Measurements from ENCODE around the gene ZNF619.

The ZNF619 gene

DNA sequence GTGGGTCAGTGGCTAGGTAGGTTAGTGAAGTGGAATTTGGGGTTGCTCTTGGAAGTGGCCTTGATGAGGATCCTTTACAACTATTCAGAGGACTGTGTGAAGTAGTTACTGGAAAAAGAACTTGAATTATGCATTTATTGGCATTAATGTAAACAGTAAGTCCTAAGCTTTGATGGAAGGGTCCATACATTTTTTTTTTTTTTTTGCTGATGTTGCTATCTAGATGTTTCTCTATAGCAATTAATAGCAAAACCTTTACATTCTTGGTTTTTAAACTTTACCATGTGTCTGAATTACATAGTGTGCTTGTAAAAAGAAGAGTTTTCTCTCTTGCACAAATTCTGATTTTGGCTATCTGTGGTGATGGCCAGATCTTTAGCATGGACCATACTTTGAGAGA is 57.4 kb downstream of the ZNF619 start:
- no peak for DNase-seq (ENCODE audit: low spot score)
